H9 (cell line): ENCODE results near the gene PLD1. TPM values are rescaled to one million over a fixed set of nuclear protein-coding genes. Genes with fewer than 3 reads are reported as not detected.

Experiments used
- DNase-seq: peaks from one replicate; pipeline ENCODE4 v3.0.0-alpha.2; 2017
- H2AFZ ChIP-seq: one replicate; pipeline ENCODE4 v1.6.1; 2013; ENCODE audit warnings: mild to moderate bottlenecking, low read length, control low read depth, moderate library complexity
- H2AK5ac ChIP-seq: 2 replicates; pipeline ENCODE4 v1.6.1; 2013; ENCODE audit warnings: low read length, control low read depth, mixed read lengths; ENCODE audit not compliant: insufficient read length
- H2BK120ac ChIP-seq: one replicate; pipeline ENCODE4 v1.6.1; 2013; ENCODE audit warnings: low read depth, mild to moderate bottlenecking, low read length, control low read depth, inconsistent platforms; ENCODE audit not compliant: poor library complexity, severe bottlenecking
- H2BK12ac ChIP-seq: 2 replicates; pipeline ENCODE4 v1.6.1; 2013; ENCODE audit warnings: low read length, control low read depth, mixed read lengths, low read depth; ENCODE audit not compliant: insufficient read length
- H2BK15ac ChIP-seq: 2 replicates; pipeline ENCODE4 v1.6.1; 2013; ENCODE audit warnings: low read depth, low read length, control low read depth
- H2BK20ac ChIP-seq: one replicate; pipeline ENCODE4 v1.6.1; 2013; ENCODE audit warnings: low read depth, mild to moderate bottlenecking, low read length, control low read depth, inconsistent platforms; ENCODE audit not compliant: poor library complexity, severe bottlenecking
- H2BK5ac ChIP-seq: 2 replicates; pipeline ENCODE4 v1.6.1; 2013; ENCODE audit warnings: low read length, control low read depth, mixed read lengths; ENCODE audit not compliant: insufficient read length
- H3K14ac ChIP-seq: 2 replicates; pipeline ENCODE4 v1.6.1; 2013; ENCODE audit warnings: low read length, control low read depth; ENCODE audit not compliant: insufficient read depth
- H3K18ac ChIP-seq: 2 replicates; pipeline ENCODE4 v1.6.1; 2013; ENCODE audit warnings: low read depth, mild to moderate bottlenecking, mixed read lengths, low read length, control low read depth; ENCODE audit not compliant: insufficient read length
- H3K23ac ChIP-seq: 2 replicates; pipeline ENCODE4 v1.6.1; 2013; ENCODE audit warnings: low read length, control low read depth, mixed read lengths, low read depth; ENCODE audit not compliant: insufficient read length
- H3K23me2 ChIP-seq: 2 replicates; pipeline ENCODE4 v1.6.1; 2013; ENCODE audit warnings: low read depth, mild to moderate bottlenecking, mixed read lengths, low read length, control low read depth; ENCODE audit not compliant: insufficient read length, poor library complexity, severe bottlenecking
- H3K27ac ChIP-seq: 2 replicates; pipeline ENCODE4 v1.5.1; 2013; ENCODE audit warnings: low read length, control low read depth, mixed read lengths, low read depth; ENCODE audit not compliant: insufficient read length
- H3K27me3 ChIP-seq: 2 replicates; pipeline ENCODE4 v1.6.1; 2013; ENCODE audit warnings: low read length, control low read depth, inconsistent platforms; ENCODE audit not compliant: insufficient read depth
- H3K4ac ChIP-seq: 2 replicates; pipeline ENCODE4 v1.6.1; 2013; ENCODE audit warnings: low read depth, mild to moderate bottlenecking, control low read depth, inconsistent platforms, low read length, moderate library complexity
- H3K4me1 ChIP-seq: 2 replicates; pipeline ENCODE4 v1.6.1; 2013; ENCODE audit warnings: low read length, control low read depth, inconsistent platforms; ENCODE audit not compliant: insufficient read depth
- H3K4me2 ChIP-seq: 2 replicates; pipeline ENCODE4 v1.6.1; 2013; ENCODE audit warnings: low read length, control low read depth, mixed read lengths; ENCODE audit not compliant: insufficient read length, insufficient read depth
- H3K56ac ChIP-seq: 2 replicates; pipeline ENCODE4 v1.6.1; 2013; ENCODE audit warnings: low read depth, mild to moderate bottlenecking, mixed read lengths, low read length, control low read depth; ENCODE audit not compliant: insufficient read length
- H3K79me1 ChIP-seq: 2 replicates; pipeline ENCODE4 v1.6.1; 2013; ENCODE audit warnings: low read depth, mild to moderate bottlenecking, moderate library complexity, low read length, control low read depth, inconsistent platforms; ENCODE audit not compliant: insufficient read depth, poor library complexity, severe bottlenecking
- H3K79me2 ChIP-seq: 2 replicates; pipeline ENCODE4 v1.6.1; 2013; ENCODE audit warnings: low read length, control low read depth, inconsistent platforms; ENCODE audit not compliant: insufficient read depth
- H3K9ac ChIP-seq: 2 replicates; pipeline ENCODE4 v1.6.1; 2013; ENCODE audit warnings: low read length, control low read depth, mixed read lengths; ENCODE audit not compliant: insufficient read length; ENCODE audit errors: extremely low read depth
- H3K9me3 ChIP-seq: one replicate; pipeline ENCODE4 v1.6.1; 2013; ENCODE audit warnings: low read depth, low read length, inconsistent platforms; ENCODE audit not compliant: control insufficient read depth
- H3T11ph ChIP-seq: one replicate; pipeline ENCODE4 v1.6.1; 2013; ENCODE audit warnings: mild to moderate bottlenecking, low read length, control low read depth, inconsistent platforms
- H4K20me1 ChIP-seq: one replicate; pipeline ENCODE4 v1.6.1; 2013; ENCODE audit not compliant: control insufficient read depth, insufficient read length, insufficient read depth
- H4K5ac ChIP-seq: 2 replicates; pipeline ENCODE4 v1.6.1; 2013; ENCODE audit warnings: low read depth, mild to moderate bottlenecking, mixed read lengths, low read length, control low read depth; ENCODE audit not compliant: insufficient read length
- H4K8ac ChIP-seq: replicated peaks from 2 replicates; pipeline ENCODE4 v1.6.1; 2013; ENCODE audit warnings: low read length, control low read depth, mixed read lengths, low read depth; ENCODE audit not compliant: insufficient read length
- H4K91ac ChIP-seq: 2 replicates; pipeline ENCODE4 v1.6.1; 2013; ENCODE audit warnings: low read depth, mild to moderate bottlenecking, moderate library complexity, mixed read lengths, low read length, control low read depth; ENCODE audit not compliant: insufficient read length
- H3K27ac Mint-ChIP-seq, 3 experiments: 2 replicates in 2 of 3; 3 replicates in 1 of 3; pipeline ENCODE4 v1.8.0; 2020 to 2021; ENCODE audit warnings: mixed read lengths in 3 of 3, mild to moderate bottlenecking in 1 of 3, moderate library complexity in 1 of 3
- H3K27me3 Mint-ChIP-seq: 2 replicates; pipeline ENCODE4 v1.8.0; 2021; ENCODE audit warnings: low read depth, mild to moderate bottlenecking, moderate library complexity, mixed read lengths
- H3K36me3 Mint-ChIP-seq, 3 experiments: 2 replicates in 2 of 3; 3 replicates in 1 of 3; pipeline ENCODE4 v1.8.0; 2020 to 2021; ENCODE audit warnings: low read depth in 3 of 3, mixed read lengths in 3 of 3; ENCODE audit not compliant: insufficient read depth in 1 of 3
- H3K4me1 Mint-ChIP-seq, 2 experiments: 2 replicates each; pipeline ENCODE4 v1.8.0; 2020; ENCODE audit warnings: mixed read lengths in 2 of 2
- H3K4me3 Mint-ChIP-seq, 2 experiments: 2 replicates in 1 of 2; 3 replicates in 1 of 2; pipeline ENCODE4 v1.8.0; 2020 to 2021; ENCODE audit warnings: mild to moderate bottlenecking in 2 of 2, mixed read lengths in 2 of 2, moderate library complexity in 1 of 2
- H3K9me3 Mint-ChIP-seq, 2 experiments: 2 replicates in 1 of 2; 3 replicates in 1 of 2; pipeline ENCODE4 v1.8.0; 2020; ENCODE audit warnings: mild to moderate bottlenecking in 2 of 2, mixed read lengths in 2 of 2, moderate library complexity in 1 of 2
- WGBS: extraction: QIAGEN DNeasy Blood & Tissue Kit; methylation state at CpG from one replicate; pipeline ENCODE4 v1.1.7; 2013; ENCODE audit warnings: missing lambda C conversion rate, low lambda C conversion rate, mixed read lengths; ENCODE audit not compliant: insufficient read length; ENCODE audit errors: extremely low coverage; 5-methylcytosine and 5-hydroxymethylcytosine counted together
- total RNA-seq: library from RNA; stranded (reverse); gene quantifications from 2 replicates; pipeline ENCODE4 v1.2.1, GENCODE V29; 2021
- TF ChIP-seq, protein P1 (sequence below): fragments of 200-600 bp; sonication (generic); conservative IDR thresholded peaks from 3 replicates; pipeline ENCODE4 v1.8.0; 2021; ENCODE audit warnings: antibody characterized with exemption, mild to moderate bottlenecking

Gene PLD1
- total RNA-seq, 1 experiment from 2014 or later, result 1.8 TPM

DNA sequence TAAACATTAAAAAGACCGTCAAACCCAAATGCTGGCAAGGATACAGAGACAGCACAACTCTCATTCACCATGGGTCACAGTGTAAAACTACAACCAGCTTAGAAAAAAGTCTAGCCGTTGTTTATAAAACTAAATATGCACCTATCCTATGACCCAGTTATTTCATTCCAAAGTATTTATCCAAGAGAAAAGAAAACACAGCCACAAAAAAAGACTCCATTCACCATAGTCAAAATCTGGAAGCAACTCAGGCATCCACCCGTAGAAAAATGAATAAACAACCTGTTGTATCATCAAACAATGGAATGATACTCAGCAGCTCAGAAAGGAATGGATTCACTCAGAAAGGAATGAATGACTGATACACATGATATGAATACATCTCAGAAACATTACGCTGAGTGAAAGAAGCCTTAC is 28.6 kb downstream of the PLD1 start:
- H4K91ac ChIP-seq, result no peak overlapping the region
- H3K18ac ChIP-seq, result no peak overlapping the region
- no peak overlapping the region for H2BK15ac ChIP-seq
- H3K4me3 Mint-ChIP-seq, result no peak overlapping the region
- no peaks in the 10 kb centered on the region for H3K9me3 Mint-ChIP-seq
- no peaks in the 10 kb centered on the region for H3K27me3 ChIP-seq
- WGBS, result no CpG with 5 or more reads among the region's 4 CpGs
- H3K79me2 ChIP-seq, result no peaks in the 10 kb centered on the region
- no peak overlapping the region for H3K4ac ChIP-seq
- H3K4me2 ChIP-seq, result no peak overlapping the region
- H4K5ac ChIP-seq, result no peak overlapping the region
- H3K9ac ChIP-seq, result no peak overlapping the region
- H3K79me1 ChIP-seq, result no peaks in the 10 kb centered on the region
- no peak overlapping the region for H2BK120ac ChIP-seq
- H2BK12ac ChIP-seq, result no peak overlapping the region
- no peak overlapping the region for H2AFZ ChIP-seq
- no peak overlapping the region for H3K27ac Mint-ChIP-seq
- no peaks in the 10 kb centered on the region for H3K23me2 ChIP-seq
- H3K9me3 ChIP-seq, result no peaks in the 10 kb centered on the region
- no peak overlapping the region for H2BK5ac ChIP-seq
- H3T11ph ChIP-seq, result no peak overlapping the region
- peaks cover 4 to 5% of the 10 kb centered on the region in 2 experiments; a peak in 3 of 4 replicates for H3K4me1 Mint-ChIP-seq
- TF ChIP-seq, protein P1, sequence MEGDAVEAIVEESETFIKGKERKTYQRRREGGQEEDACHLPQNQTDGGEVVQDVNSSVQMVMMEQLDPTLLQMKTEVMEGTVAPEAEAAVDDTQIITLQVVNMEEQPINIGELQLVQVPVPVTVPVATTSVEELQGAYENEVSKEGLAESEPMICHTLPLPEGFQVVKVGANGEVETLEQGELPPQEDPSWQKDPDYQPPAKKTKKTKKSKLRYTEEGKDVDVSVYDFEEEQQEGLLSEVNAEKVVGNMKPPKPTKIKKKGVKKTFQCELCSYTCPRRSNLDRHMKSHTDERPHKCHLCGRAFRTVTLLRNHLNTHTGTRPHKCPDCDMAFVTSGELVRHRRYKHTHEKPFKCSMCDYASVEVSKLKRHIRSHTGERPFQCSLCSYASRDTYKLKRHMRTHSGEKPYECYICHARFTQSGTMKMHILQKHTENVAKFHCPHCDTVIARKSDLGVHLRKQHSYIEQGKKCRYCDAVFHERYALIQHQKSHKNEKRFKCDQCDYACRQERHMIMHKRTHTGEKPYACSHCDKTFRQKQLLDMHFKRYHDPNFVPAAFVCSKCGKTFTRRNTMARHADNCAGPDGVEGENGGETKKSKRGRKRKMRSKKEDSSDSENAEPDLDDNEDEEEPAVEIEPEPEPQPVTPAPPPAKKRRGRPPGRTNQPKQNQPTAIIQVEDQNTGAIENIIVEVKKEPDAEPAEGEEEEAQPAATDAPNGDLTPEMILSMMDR, result no peak
- H2BK20ac ChIP-seq, result no peak overlapping the region
- no peak overlapping the region for H4K8ac ChIP-seq
- H3K27me3 Mint-ChIP-seq, result no peaks in the 10 kb centered on the region
- no peaks in the 10 kb centered on the region for H3K36me3 Mint-ChIP-seq
- H2AK5ac ChIP-seq, result no peak overlapping the region
- H3K4me1 ChIP-seq, result no peaks in the 10 kb centered on the region
- H4K20me1 ChIP-seq, result no peaks in the 10 kb centered on the region
- no peak overlapping the region for H3K23ac ChIP-seq
- H3K14ac ChIP-seq, result no peak overlapping the region
- no peak overlapping the region for H3K56ac ChIP-seq
- no peak overlapping the region for H3K27ac ChIP-seq
- DNase-seq, result no peak
